HepG2 (cell line): ENCODE results near the gene VAMP5. TPM values are rescaled to one million over a fixed set of nuclear protein-coding genes. Genes with fewer than 3 reads are reported as not detected.

Experiments used
- ATAC-seq: fragments of 200-7000 bp; cut with Tn5 transposase; 3 replicates; pipeline ENCODE4 v1.9.1; 2020; ENCODE audit warnings: mild to moderate bottlenecking, moderate library complexity
- BruUV-seq: library from RNA; stranded (reverse); fragments of 400-500 nt; replicated peaks from 2 replicates; lab custom pipeline; 2021; lab: Mats Ljungman, UMichigan
- CTCF ChIA-PET: fragments of 300-600 bp; formaldehyde crosslinking; extraction: SDS; loops from one replicate; lab custom pipeline; 2021; ENCODE audit warnings: low total read pairs, inconsistent platforms, low intra/inter-chr PET ratio; lab: Yijun Ruan, JAX
- POLR2A ChIA-PET: fragments of 350-600 bp; sonication (Branson Sonifier 250); formaldehyde crosslinking; loops from one replicate; lab custom pipeline; 2020; ENCODE audit warnings: antibody characterized with exemption, inconsistent platforms; lab: Yijun Ruan, JAX
- DNase-seq: peaks from one replicate; pipeline ENCODE4 v3.0.0-alpha.2; 2015; ENCODE audit warnings: low spot score
- FAIRE-seq: peaks from 3 replicates; lab custom pipeline; 2011; peaks lifted over from hg19 to GRCh38; lab: Jason Lieb, UNC
- H2AFZ ChIP-seq: one replicate; pipeline ENCODE4 v1.6.1; 2011; ENCODE audit warnings: low read length, inconsistent platforms
- H3K27ac ChIP-seq: fragments of 300-600 bp; 3 replicates; pipeline ENCODE4 v1.8.0; 2011; ENCODE audit warnings: mixed run types, mild to moderate bottlenecking, mixed read lengths, low read length, inconsistent platforms; ENCODE audit not compliant: insufficient read depth; ENCODE audit errors: extremely low read length
- H3K27me3 ChIP-seq, 2 experiments: fragments of 200-600 bp in 1 of 2; 2 replicates in 1 of 2; 3 replicates in 1 of 2; pipeline versions ENCODE4 v1.6.0 to v1.8.0; 2011; ENCODE audit warnings: low read length in 2 of 2, mild to moderate bottlenecking in 2 of 2, moderate library complexity in 2 of 2, inconsistent platforms in 1 of 2; ENCODE audit not compliant: insufficient read depth in 2 of 2, control insufficient read depth in 1 of 2
- H3K36me3 ChIP-seq, 2 experiments: fragments of 200-600 bp in 1 of 2; replicated peaks in 1 of 2; 2 replicates in 1 of 2; 3 replicates in 1 of 2; pipeline versions ENCODE4 v1.5.1 to v1.8.0; 2011; ENCODE audit warnings: low read length in 2 of 2, inconsistent platforms in 1 of 2; ENCODE audit not compliant: insufficient read depth in 2 of 2, control insufficient read depth in 1 of 2
- H3K4me1 ChIP-seq: 2 replicates; pipeline ENCODE4 v1.5.1; 2012; ENCODE audit warnings: low read length, inconsistent platforms; ENCODE audit not compliant: insufficient read depth
- H3K4me2 ChIP-seq: 2 replicates; pipeline ENCODE4 v1.6.0; 2011; ENCODE audit warnings: low read depth, low read length, inconsistent platforms
- H3K4me3 ChIP-seq, 3 experiments: fragments of 200-600 bp in 1 of 3; sonication (generic), shearing (Covaris generic) in 1 of 3; replicated peaks in 1 of 3; 2 replicates each; pipeline ENCODE4 v1.5.1; 2011 to 2016; ENCODE audit warnings: low read length in 3 of 3, inconsistent platforms in 2 of 3, low read depth in 2 of 3, mild to moderate bottlenecking in 2 of 3, control low read depth in 1 of 3, mixed read lengths in 1 of 3; ENCODE audit not compliant: insufficient read depth in 1 of 3
- H3K79me2 ChIP-seq: one replicate; pipeline ENCODE4 v1.6.1; 2011; ENCODE audit warnings: low read length, inconsistent platforms; ENCODE audit not compliant: insufficient read depth
- H3K9ac ChIP-seq: 2 replicates; pipeline ENCODE4 v1.6.0; 2011; ENCODE audit warnings: mild to moderate bottlenecking, low read depth, low read length, inconsistent platforms; ENCODE audit not compliant: insufficient read depth
- H3K9me3 ChIP-seq: 2 replicates; pipeline ENCODE4 v1.5.1; 2012; ENCODE audit warnings: mild to moderate bottlenecking, low read length
- H4K20me1 ChIP-seq: 2 replicates; pipeline ENCODE4 v1.6.0; 2011; ENCODE audit warnings: inconsistent platforms, mild to moderate bottlenecking, low read length, moderate library complexity; ENCODE audit not compliant: insufficient read depth
- AKNA ChIP-seq: sonication (generic); formaldehyde crosslinking; IDR thresholded peaks from 2 replicates; pipeline ENCODE4 v1.4.0; 2020; ENCODE audit warnings: missing genetic modification reagents, borderline replicate concordance
- FOXA1 ChIP-seq, 2 experiments: fragments of 450-650 bp in 1 of 2; sonication (generic) in 1 of 2; formaldehyde crosslinking in 1 of 2; IDR thresholded peaks; 2 replicates each; pipeline versions ENCODE4 v1.4.0 to v1.6.1; 2016 to 2020; ENCODE audit warnings: missing genetic modification reagents in 1 of 2
- FOXK1 ChIP-seq: sonication (generic); formaldehyde crosslinking; IDR thresholded peaks from 2 replicates; pipeline ENCODE4 v1.4.0; 2020; ENCODE audit warnings: low read depth, missing genetic modification reagents, borderline replicate concordance
- PCBP2 ChIP-seq: fragments of 200-400 bp; formaldehyde crosslinking; optimal IDR thresholded peaks from 2 replicates; pipeline ENCODE3; 2018; ENCODE audit warnings: low read length, low read depth; ENCODE audit not compliant: poor library complexity, severe bottlenecking
- THAP9 ChIP-seq: sonication (generic); formaldehyde crosslinking; IDR thresholded peaks from 2 replicates; pipeline ENCODE4; 2020; ENCODE audit warnings: missing genetic modification reagents, mild to moderate bottlenecking, borderline replicate concordance
- ZGPAT ChIP-seq: IDR thresholded peaks from 2 replicates; pipeline ENCODE4 v1.6.1; 2016; ENCODE audit warnings: mild to moderate bottlenecking
- ZNF275 ChIP-seq: sonication (generic); formaldehyde crosslinking; IDR thresholded peaks from 2 replicates; pipeline ENCODE4 v1.8.0; 2022; ENCODE audit warnings: missing genetic modification reagents, mild to moderate bottlenecking, inconsistent platforms, borderline replicate concordance
- ZNF30 ChIP-seq: sonication (generic); formaldehyde crosslinking; IDR thresholded peaks from 2 replicates; pipeline ENCODE4 v1.5.0; 2020; ENCODE audit warnings: mild to moderate bottlenecking, missing genetic modification reagents
- ZNF619 ChIP-seq: sonication (generic); formaldehyde crosslinking; IDR thresholded peaks from 2 replicates; pipeline ENCODE4 v1.4.0; 2020; ENCODE audit warnings: mild to moderate bottlenecking, missing genetic modification reagents
- WGBS: methylation state at CpG from one replicate; pipeline ENCODE4 v1.1.6; 2017; ENCODE audit warnings: low lambda C conversion rate; 5-methylcytosine and 5-hydroxymethylcytosine counted together
- in situ Hi-C: cut with HindIII; loops from 2 replicates; pipeline ENCODE4 v1.10.0; 2017; ENCODE audit warnings: low pct_unique_long_range_greater_than_20kb; ENCODE audit not compliant: extremely low pct_ligation_motif_present
- intact Hi-C: fragments of 100-400 bp; cut with micrococcal nuclease; formaldehyde crosslinking; loops from one replicate; pipeline ENCODE4 v1.10.0; 2022; ENCODE audit not compliant: unreplicated experiment
- polyA plus RNA-seq, 8 experiments: library from polyadenylated mRNA; depleted of rRNA in 3 of 8; stranded (reverse) in 7 of 8; unstranded in 1 of 8; fragments of >200 nt; fragmentation: Illumina TruSeq in 4 of 8; extraction: Trizol in 4 of 8; gene quantifications; 2 replicates each; pipeline versions ENCODE4 v1.2.1 to v1.2.3, GENCODE V29; 2011 to 2016; ENCODE audit warnings: low read depth in 4 of 8, missing spikeins in 1 of 8, mixed read lengths in 1 of 8; ENCODE audit not compliant: insufficient read depth in 1 of 8
- total RNA-seq, 5 experiments: library from RNA; depleted of rRNA; stranded (reverse); fragments of >200 nt; fragmentation: Illumina TruSeq; extraction: Trizol; gene quantifications; 2 replicates each; pipeline ENCODE4 v1.2.3, GENCODE V29; 2016; ENCODE audit warnings: low read depth in 1 of 5

VAMP5 gene
- total and polyA plus RNA-seq, 2 of the 13 experiments (the other 11 are each of a cell fraction or from before 2014, with no cell fraction given), result 7.2 to 56.7 TPM

- no peak overlapping the region for H3K4me2 ChIP-seq
- H3K4me1 ChIP-seq, result peaks cover 27% of the 10 kb centered on the region
- H3K79me2 ChIP-seq, result peaks cover 15% of the 10 kb centered on the region
- intact Hi-C loops (no loop called here), in situ Hi-C loops (no loop called here)
- 97% methylated on average over 5 of the region's 5 CpGs for WGBS
- POLR2A ChIA-PET, result no interaction called here
- H3K27ac ChIP-seq, result no peak overlapping the region
- CTCF ChIA-PET, result no interaction called here
- no peaks in the 10 kb centered on the region for H3K27me3 ChIP-seq
- BruUV-seq, result no TSS peak
- no peak overlapping the region for H3K4me3 ChIP-seq
- DNase-seq (no peak), ATAC-seq (no peak), FAIRE-seq (no peak)
- H4K20me1 ChIP-seq, result no peaks in the 10 kb centered on the region
- H3K36me3 ChIP-seq, result peaks cover 38 to 89% of the 10 kb centered on the region in 2 experiments
- H3K9ac ChIP-seq, result no peak overlapping the region
- no peaks in the 10 kb centered on the region for H3K9me3 ChIP-seq
- H2AFZ ChIP-seq, result no peak overlapping the region
- TF ChIP-seq FOXK1 (CRISPR knock-in tag) (no peak), ZNF619 (CRISPR knock-in tag) (no peak), PCBP2 (no peak), AKNA (no peak), ZNF275 (no peak), ZNF30 (CRISPR knock-in tag) (no peak), THAP9 (CRISPR knock-in tag) (no peak), ZGPAT (no peak), FOXA1 (IDR thresholded peaks at IDR 0.05) (no peak), FOXA1 (CRISPR knock-in tag; IDR thresholded peaks at IDR 0.05) (no peak)
Measured at GRCh38 chr2:85623991-85624390, 39.8 kb downstream of the VAMP5 start.
